ENCODE results near the gene KLHL29.

DNA sequence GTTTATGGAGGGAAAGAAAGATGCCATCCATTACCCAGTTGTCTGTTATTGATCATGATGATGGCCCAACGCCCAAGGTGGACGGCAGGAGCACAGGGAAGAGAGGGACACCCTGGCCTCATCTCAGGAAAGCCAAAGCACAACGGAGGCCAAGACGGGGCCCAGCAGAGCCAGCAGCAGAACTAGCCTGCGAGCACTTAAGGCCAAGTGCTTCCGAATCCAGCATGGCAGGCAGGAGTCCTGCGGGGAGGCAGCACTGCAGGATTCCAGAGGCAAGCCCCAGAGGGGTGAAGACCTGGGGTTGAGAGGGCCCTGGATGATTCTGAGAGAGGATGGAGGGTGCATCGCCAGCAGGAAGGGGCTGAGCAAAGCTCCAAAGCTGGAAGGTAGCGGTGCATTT, 28.3 kb upstream of the KLHL29 start:
- no peak for TF ChIP-seq NRF1 (IDR thresholded peaks at IDR 0.05; ENCODE audit: low read depth, low read length)
- TF ChIP-seq, protein P1, sequence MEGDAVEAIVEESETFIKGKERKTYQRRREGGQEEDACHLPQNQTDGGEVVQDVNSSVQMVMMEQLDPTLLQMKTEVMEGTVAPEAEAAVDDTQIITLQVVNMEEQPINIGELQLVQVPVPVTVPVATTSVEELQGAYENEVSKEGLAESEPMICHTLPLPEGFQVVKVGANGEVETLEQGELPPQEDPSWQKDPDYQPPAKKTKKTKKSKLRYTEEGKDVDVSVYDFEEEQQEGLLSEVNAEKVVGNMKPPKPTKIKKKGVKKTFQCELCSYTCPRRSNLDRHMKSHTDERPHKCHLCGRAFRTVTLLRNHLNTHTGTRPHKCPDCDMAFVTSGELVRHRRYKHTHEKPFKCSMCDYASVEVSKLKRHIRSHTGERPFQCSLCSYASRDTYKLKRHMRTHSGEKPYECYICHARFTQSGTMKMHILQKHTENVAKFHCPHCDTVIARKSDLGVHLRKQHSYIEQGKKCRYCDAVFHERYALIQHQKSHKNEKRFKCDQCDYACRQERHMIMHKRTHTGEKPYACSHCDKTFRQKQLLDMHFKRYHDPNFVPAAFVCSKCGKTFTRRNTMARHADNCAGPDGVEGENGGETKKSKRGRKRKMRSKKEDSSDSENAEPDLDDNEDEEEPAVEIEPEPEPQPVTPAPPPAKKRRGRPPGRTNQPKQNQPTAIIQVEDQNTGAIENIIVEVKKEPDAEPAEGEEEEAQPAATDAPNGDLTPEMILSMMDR (IDR thresholded peaks at IDR 0.05): no peak
- TF ChIP-seq, protein P2, sequence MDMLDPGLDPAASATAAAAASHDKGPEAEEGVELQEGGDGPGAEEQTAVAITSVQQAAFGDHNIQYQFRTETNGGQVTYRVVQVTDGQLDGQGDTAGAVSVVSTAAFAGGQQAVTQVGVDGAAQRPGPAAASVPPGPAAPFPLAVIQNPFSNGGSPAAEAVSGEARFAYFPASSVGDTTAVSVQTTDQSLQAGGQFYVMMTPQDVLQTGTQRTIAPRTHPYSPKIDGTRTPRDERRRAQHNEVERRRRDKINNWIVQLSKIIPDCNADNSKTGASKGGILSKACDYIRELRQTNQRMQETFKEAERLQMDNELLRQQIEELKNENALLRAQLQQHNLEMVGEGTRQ (IDR thresholded peaks at IDR 0.05; ENCODE audit: borderline replicate concordance, low read depth, low read length): no peak

Data from SK-N-SH (cell line).